ENCODE data around the gene TBC1D14. TPM values are rescaled to one million over a fixed set of nuclear protein-coding genes. Genes with fewer than 3 reads are reported as not detected.

Gene TBC1D14
- total and polyA plus RNA-seq, 2 experiments from 2014 or later, result 33.6 to 50.8 TPM

DNA sequence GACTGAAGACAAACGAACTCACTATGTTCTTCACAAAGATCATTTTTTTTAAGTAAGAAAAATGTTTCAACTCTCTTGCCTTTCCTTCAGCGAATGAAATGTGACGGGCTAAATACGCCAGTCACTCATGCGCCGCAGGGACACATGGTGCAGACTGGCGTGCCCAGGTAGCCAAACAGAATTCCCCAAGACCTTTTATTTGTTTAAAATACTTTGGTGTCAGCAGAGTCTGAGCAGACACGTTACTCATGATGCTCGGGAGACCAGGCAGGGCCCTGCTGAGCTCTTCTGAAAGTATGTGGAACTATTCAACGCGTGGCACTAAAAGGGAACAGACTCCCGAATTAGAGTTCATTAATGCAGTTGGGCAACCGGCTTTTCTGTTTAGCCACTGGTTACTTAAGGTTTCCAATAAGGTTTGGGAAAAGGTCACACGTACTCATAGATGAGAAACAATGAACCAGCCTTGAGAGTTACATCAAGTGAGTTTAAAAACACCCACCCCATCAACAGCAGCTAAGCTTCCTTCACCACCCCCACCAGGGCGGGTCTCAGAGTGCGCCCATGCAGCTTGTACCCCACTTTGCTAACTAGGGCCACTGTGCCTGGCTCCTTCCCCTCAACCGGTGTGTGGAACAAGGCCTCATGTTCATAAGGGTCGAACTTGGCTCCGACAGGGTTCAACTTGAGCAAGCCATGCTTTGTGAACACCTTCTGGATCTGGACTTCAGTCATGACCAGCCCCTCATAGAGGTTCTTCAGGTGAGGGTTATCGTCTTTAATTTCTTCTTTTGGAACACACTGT lies 150.9 kb downstream of the TBC1D14 start:
- H3K27ac ChIP-seq, result no peak overlapping the region

GRCh38 chr4:7061815-7062214 lies 152.2 kb downstream of the TBC1D14 start:
- Histone ChIP-seq H3K27me3 (no peaks in the 10 kb centered on the region), H4K20me1 (ENCODE audit: insufficient read depth, poor library complexity, severe bottlenecking) (peaks cover 43% of the 10 kb centered on the region)
- TF ChIP-seq EZH2phosphoT487 (IDR thresholded peaks at IDR 0.05; ENCODE audit: low read depth, severe bottlenecking, unreplicated experiment), result no peak

More for the DNA sequence above, 150.9 kb downstream of the TBC1D14 start:
- no peak for TF ChIP-seq EZH2phosphoT487 (IDR thresholded peaks at IDR 0.05; ENCODE audit: low read depth, severe bottlenecking, unreplicated experiment)
- TF ChIP-seq, protein P1, sequence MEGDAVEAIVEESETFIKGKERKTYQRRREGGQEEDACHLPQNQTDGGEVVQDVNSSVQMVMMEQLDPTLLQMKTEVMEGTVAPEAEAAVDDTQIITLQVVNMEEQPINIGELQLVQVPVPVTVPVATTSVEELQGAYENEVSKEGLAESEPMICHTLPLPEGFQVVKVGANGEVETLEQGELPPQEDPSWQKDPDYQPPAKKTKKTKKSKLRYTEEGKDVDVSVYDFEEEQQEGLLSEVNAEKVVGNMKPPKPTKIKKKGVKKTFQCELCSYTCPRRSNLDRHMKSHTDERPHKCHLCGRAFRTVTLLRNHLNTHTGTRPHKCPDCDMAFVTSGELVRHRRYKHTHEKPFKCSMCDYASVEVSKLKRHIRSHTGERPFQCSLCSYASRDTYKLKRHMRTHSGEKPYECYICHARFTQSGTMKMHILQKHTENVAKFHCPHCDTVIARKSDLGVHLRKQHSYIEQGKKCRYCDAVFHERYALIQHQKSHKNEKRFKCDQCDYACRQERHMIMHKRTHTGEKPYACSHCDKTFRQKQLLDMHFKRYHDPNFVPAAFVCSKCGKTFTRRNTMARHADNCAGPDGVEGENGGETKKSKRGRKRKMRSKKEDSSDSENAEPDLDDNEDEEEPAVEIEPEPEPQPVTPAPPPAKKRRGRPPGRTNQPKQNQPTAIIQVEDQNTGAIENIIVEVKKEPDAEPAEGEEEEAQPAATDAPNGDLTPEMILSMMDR (IDR thresholded peaks at IDR 0.05; ENCODE audit: poor library complexity), result no peak
- TF ChIP-seq EZH2 (IDR thresholded peaks at IDR 0.05; ENCODE audit: borderline replicate concordance), result no peak
- Histone ChIP-seq H3K4me2 (no peak overlapping the region), H3K79me2 (peaks cover 29% of the 10 kb centered on the region), H3K4me3 (no peak overlapping the region), H3K9me2 (replicated peaks; ENCODE audit: insufficient read depth) (no peaks in the 10 kb centered on the region), H3K36me3 (replicated peaks; ENCODE audit: insufficient read depth, low read depth) (no peaks in the 10 kb centered on the region), H2AFZ (no peak overlapping the region), H3K4me1 (ENCODE audit: insufficient read depth) (no peaks in the 10 kb centered on the region), H3K9me3 (ENCODE audit: low read depth) (no peaks in the 10 kb centered on the region), H4K20me1 (ENCODE audit: insufficient read depth, poor library complexity, severe bottlenecking) (peaks cover 33% of the 10 kb centered on the region), H3K27me3 (no peaks in the 10 kb centered on the region)
- 94% methylated on average over 20 of the region's 20 CpGs for WGBS (ENCODE audit: low lambda C conversion rate, missing lambda C conversion rate)
- DNase-seq (ENCODE audit: low spot score), result no peak

DNA sequence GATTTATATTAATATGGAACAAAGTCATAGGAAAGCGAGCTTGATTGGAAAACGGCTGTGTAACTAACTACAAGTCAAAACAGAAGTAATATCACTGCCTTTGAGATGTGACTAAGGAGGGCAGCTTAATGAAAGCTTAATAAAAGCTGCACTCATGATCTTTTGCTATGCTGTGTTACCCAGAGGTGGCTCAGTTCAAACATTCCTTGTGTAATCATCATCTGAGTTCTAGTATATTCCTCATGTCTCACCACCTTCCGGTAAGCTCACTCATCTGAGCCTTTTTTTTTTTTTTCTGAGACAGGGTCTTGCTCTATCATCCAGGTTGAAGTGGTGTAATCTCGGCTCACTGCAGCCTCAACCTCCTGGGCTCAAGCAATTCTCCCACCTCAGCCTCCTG lies 153.2 kb downstream of the TBC1D14 start:
- no peaks in the 10 kb centered on the region for H3K27me3 ChIP-seq
- no peak overlapping the region for H2AFZ ChIP-seq
- H3K4me3 ChIP-seq, result no peak overlapping the region
- H3K27ac ChIP-seq, result no peak overlapping the region
- H3K9me2 ChIP-seq (replicated peaks; ENCODE audit: insufficient read depth), result no peaks in the 10 kb centered on the region
- 95% methylated on average over 4 of the region's 4 CpGs for WGBS (ENCODE audit: low lambda C conversion rate, missing lambda C conversion rate)
- TF ChIP-seq EZH2 (IDR thresholded peaks at IDR 0.05; ENCODE audit: borderline replicate concordance) (no peak), EZH2phosphoT487 (IDR thresholded peaks at IDR 0.05; ENCODE audit: low read depth, severe bottlenecking, unreplicated experiment) (no peak)
- TF ChIP-seq, protein P1 (IDR thresholded peaks at IDR 0.05; ENCODE audit: poor library complexity), result no peak
- peaks cover 12% of the 10 kb centered on the region for H3K4me1 ChIP-seq (ENCODE audit: insufficient read depth)
- DNase-seq (ENCODE audit: low spot score), result no peak
- H3K36me3 ChIP-seq (replicated peaks; ENCODE audit: insufficient read depth, low read depth), result no peaks in the 10 kb centered on the region
- peaks cover 48% of the 10 kb centered on the region for H4K20me1 ChIP-seq (ENCODE audit: insufficient read depth, poor library complexity, severe bottlenecking)
- H3K79me2 ChIP-seq, result peaks cover 47% of the 10 kb centered on the region
- H3K4me2 ChIP-seq, result no peak overlapping the region
- H3K9me3 ChIP-seq (ENCODE audit: low read depth), result no peaks in the 10 kb centered on the region

More at GRCh38 chr4:7061815-7062214, 152.2 kb downstream of the TBC1D14 start:
- Histone ChIP-seq H2AFZ (no peak overlapping the region), H3K27ac (no peak overlapping the region), H3K4me2 (no peak overlapping the region), H3K79me2 (peaks cover 41% of the 10 kb centered on the region), H3K36me3 (replicated peaks; ENCODE audit: insufficient read depth, low read depth) (no peaks in the 10 kb centered on the region), H3K9me3 (ENCODE audit: low read depth) (no peaks in the 10 kb centered on the region), H3K4me3 (no peak overlapping the region), H3K9me2 (replicated peaks; ENCODE audit: insufficient read depth) (no peaks in the 10 kb centered on the region), H3K4me1 (ENCODE audit: insufficient read depth) (peaks cover 8% of the 10 kb centered on the region)
- 95% methylated on average over 6 of the region's 6 CpGs for WGBS (ENCODE audit: low lambda C conversion rate, missing lambda C conversion rate)
- DNase-seq (ENCODE audit: low spot score), result no peak

DNA sequence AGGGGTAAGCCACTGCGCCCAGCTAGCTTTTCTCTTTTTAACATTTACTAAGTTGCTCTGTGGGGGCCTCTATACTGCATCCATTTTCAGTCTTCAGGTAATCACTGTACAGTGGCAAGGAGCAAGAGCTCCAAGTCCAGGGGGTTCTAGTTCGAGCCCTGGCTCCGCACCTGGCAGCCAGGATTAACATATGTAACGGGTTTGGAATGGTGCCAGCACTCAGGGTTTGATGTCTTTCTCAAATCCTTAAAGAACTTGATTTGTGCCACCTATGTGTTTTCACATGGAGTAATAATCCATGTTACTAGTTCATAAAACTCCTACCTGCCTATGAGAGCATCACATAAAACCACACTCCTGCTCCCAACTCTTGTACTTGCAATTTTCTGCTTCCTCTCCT lies 153.7 kb downstream of the TBC1D14 start:
- H3K36me3 ChIP-seq (replicated peaks; ENCODE audit: insufficient read depth, low read depth), result no peaks in the 10 kb centered on the region
- no peak overlapping the region for H2AFZ ChIP-seq
- DNase-seq (ENCODE audit: low spot score), result no peak
- no peak overlapping the region for H3K27ac ChIP-seq
- WGBS (ENCODE audit: low lambda C conversion rate, missing lambda C conversion rate), result 94% methylated on average over 4 of the region's 4 CpGs
- H3K4me2 ChIP-seq, result no peak overlapping the region
- H3K9me3 ChIP-seq (ENCODE audit: low read depth), result no peaks in the 10 kb centered on the region
- H4K20me1 ChIP-seq (ENCODE audit: insufficient read depth, poor library complexity, severe bottlenecking), result peaks cover 48% of the 10 kb centered on the region
- H3K27me3 ChIP-seq, result no peaks in the 10 kb centered on the region
- H3K4me1 ChIP-seq (ENCODE audit: insufficient read depth), result peaks cover 12% of the 10 kb centered on the region
- peaks cover 47% of the 10 kb centered on the region for H3K79me2 ChIP-seq
- TF ChIP-seq, protein P1 (IDR thresholded peaks at IDR 0.05; ENCODE audit: poor library complexity), result no peak
- TF ChIP-seq EZH2 (IDR thresholded peaks at IDR 0.05; ENCODE audit: borderline replicate concordance) (no peak), EZH2phosphoT487 (IDR thresholded peaks at IDR 0.05; ENCODE audit: low read depth, severe bottlenecking, unreplicated experiment) (no peak)
- H3K4me3 ChIP-seq, result no peak overlapping the region
- H3K9me2 ChIP-seq (replicated peaks; ENCODE audit: insufficient read depth), result no peaks in the 10 kb centered on the region
